ENCODE results near the gene DDX25.

DDX25 gene

DNA sequence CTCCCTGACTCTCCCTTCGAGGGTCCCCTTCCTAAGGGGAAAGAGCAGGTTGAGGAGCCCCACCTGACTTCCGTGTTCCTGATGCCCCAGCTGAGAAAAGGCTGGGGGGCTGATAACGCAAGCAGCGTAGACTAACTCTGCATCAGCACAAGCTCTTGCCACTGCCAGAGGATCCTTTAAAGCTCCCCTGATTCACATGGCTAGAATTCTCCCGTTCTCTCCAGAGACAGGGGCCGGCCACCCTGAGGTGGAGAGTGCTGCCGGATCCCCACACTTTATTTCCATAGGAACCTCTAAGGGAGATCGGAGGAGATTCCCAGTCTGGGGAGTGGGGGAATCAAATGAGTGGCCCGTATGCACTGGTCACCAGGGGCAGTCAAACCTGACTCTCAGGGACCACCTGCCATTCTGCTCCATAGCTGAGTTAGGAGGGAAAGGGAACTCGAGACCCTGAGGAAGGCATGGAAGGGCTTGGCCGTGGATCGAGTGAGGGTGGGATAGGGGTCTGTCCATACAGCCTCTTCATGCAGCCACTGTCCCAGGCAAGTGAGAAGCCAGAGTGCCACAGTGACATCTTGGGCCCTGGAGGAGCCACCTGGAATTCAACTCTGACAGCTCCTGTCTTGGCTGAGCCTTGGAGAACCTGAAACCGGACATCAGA is 40.2 kb downstream of the DDX25 start:
- TF ChIP-seq CTCF (IDR thresholded peaks at IDR 0.05), result no peak
- Histone ChIP-seq H3K27ac (no peak overlapping the region), H3K79me2 (no peaks in the 10 kb centered on the region), H3K36me3 (ENCODE audit: control insufficient read depth, insufficient read depth, low read length) (no peaks in the 10 kb centered on the region), H3K4me3 (ENCODE audit: low read depth, low read length) (no peak overlapping the region), H3K4me2 (ENCODE audit: low read length) (no peak overlapping the region), H3K4me1 (no peaks in the 10 kb centered on the region), H2AFZ (no peak overlapping the region), H3K9ac (no peak overlapping the region), H3K9me3 (ENCODE audit: control insufficient read depth, low read length) (no peaks in the 10 kb centered on the region), H3K27me3 (ENCODE audit: control insufficient read depth, insufficient read depth, low read length) (no peaks in the 10 kb centered on the region)

DNA sequence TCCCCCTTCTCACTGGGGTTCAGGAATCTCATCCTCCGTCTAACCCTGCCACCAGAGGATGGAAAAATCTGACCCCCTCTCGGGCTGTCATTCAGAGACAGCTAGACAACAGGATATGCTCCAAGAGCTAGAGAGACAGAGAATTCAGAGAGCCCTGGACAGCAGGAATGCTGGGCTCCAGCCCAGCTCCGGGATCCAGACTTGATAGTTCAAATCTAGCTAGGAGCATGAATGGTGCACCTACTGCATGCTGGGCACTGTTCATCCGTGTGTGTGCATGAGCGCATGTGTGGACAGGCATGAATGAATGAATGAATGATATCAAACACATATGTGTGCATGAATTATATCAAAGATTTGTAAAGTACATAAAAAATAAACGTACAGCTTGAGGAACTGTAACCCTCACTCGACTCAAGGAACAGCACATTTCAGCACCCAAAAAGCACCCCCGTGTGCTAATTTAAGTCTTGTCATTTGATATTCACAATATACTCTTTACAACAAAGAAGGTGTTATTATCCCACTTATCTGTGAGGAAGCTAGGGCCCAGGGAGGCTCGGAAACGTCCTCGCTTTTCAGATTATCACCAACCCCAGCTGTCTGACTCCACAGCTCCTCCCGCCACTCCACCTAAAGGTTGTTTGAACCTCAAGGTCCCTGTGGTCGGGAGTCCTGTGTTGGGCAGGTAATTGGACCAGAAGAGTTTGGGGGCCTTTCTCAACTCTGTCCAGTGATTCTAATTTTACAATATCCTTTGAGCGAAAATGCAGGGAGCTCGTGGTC is 40.9 kb downstream of the DDX25 start:
- Histone ChIP-seq H3K27ac (no peak overlapping the region), H3K36me3 (ENCODE audit: control insufficient read depth, insufficient read depth, low read length) (no peaks in the 10 kb centered on the region), H3K4me3 (ENCODE audit: low read depth, low read length) (no peak overlapping the region), H3K79me2 (no peaks in the 10 kb centered on the region), H3K9me3 (ENCODE audit: control insufficient read depth, low read length) (no peaks in the 10 kb centered on the region), H3K4me1 (no peaks in the 10 kb centered on the region), H3K4me2 (ENCODE audit: low read length) (no peak overlapping the region), H3K9ac (no peak overlapping the region), H2AFZ (no peak overlapping the region), H3K27me3 (ENCODE audit: control insufficient read depth, insufficient read depth, low read length) (no peaks in the 10 kb centered on the region)
- no peak for TF ChIP-seq CTCF (IDR thresholded peaks at IDR 0.05)

DNA sequence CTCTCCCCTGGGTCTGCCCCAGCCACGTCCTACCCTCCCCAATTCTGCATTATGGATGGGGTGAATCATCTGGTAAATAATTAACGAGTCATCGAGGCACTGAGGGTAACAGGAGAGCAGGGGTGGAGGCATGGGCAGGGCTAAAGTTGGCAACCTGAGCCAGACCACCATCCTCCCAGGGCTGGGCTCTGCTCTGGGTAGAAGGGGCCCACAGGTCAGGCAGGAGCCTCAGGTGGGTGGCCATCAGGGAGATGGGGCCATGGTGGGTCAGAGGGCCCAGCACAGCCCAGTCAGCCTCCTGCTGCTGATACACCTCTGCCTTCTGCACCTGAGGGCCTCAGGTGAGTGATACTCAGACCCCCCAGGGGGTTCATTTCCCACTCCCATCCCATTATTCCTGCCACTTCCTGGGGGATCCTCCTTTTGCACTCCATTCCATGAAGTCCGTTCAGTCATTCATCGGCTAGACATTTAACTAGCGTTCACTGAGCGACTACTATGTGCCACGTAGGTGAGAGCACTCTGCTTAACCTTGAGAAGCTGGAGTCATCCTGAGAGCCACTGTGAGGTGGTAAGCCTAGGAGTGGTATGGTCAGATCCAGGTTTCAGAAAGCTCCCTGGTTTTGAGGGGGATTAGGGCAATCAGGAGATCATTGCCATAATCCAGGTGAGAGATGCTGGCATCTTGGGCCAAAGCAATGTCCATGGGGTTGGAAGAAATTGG is 41.7 kb downstream of the DDX25 start, which contains the start of gene VSIG10L2:
VSIG10L2 (plus strand) TSS at position 248 of the 724 bp plus-strand sequence; CDS start at position 260, 12 bp downstream.
- no peak for TF ChIP-seq CTCF (IDR thresholded peaks at IDR 0.05)
- no peak within 1 kb of the TSS for H3K27ac ChIP-seq
- no peaks in the 10 kb centered on the region for H3K9me3 ChIP-seq (ENCODE audit: control insufficient read depth, low read length)
- no peak within 1 kb of the TSS for H3K4me3 ChIP-seq (ENCODE audit: low read depth, low read length)
- no peaks in the 10 kb centered on the region for H3K27me3 ChIP-seq (ENCODE audit: control insufficient read depth, insufficient read depth, low read length)
- no peaks in the 10 kb centered on the region for H3K36me3 ChIP-seq (ENCODE audit: control insufficient read depth, insufficient read depth, low read length)
- H3K4me2 ChIP-seq (ENCODE audit: low read length), result no peak within 1 kb of the TSS
- H3K9ac ChIP-seq, result no peak within 1 kb of the TSS
- H3K79me2 ChIP-seq, result no peaks in the 10 kb centered on the region
- no peaks in the 10 kb centered on the region for H3K4me1 ChIP-seq
- no peak within 1 kb of the TSS for H2AFZ ChIP-seq

GRCh38 chr11:125946712-125947418 is 42.6 kb downstream of the DDX25 start:
- Histone ChIP-seq H2AFZ (no peak overlapping the region), H3K27me3 (ENCODE audit: control insufficient read depth, insufficient read depth, low read length) (no peaks in the 10 kb centered on the region), H3K79me2 (no peaks in the 10 kb centered on the region), H3K4me2 (ENCODE audit: low read length) (no peak overlapping the region), H3K4me3 (ENCODE audit: low read depth, low read length) (no peak overlapping the region), H3K27ac (no peak overlapping the region), H3K36me3 (ENCODE audit: control insufficient read depth, insufficient read depth, low read length) (no peaks in the 10 kb centered on the region), H3K9ac (no peak overlapping the region), H3K9me3 (ENCODE audit: control insufficient read depth, low read length) (no peaks in the 10 kb centered on the region), H3K4me1 (no peaks in the 10 kb centered on the region)
- TF ChIP-seq CTCF (IDR thresholded peaks at IDR 0.05), result no peak

Data from parathyroid adenoma (tissue), 2 donors.